ENCODE data around the gene CACNA1C.
"Not testable (repeated sequence)": the region's sequence is repeated elsewhere in the genome, so short reads cannot be mapped to it uniquely, and the experiment has no call there.

- not testable (repeated sequence) for TF ChIP-seq CTCF (IDR thresholded peaks at IDR 0.05); EP300 (IDR thresholded peaks at IDR 0.05; ENCODE audit: borderline replicate concordance in 1 of 2, low read depth in 1 of 2, low read length in 1 of 2); POLR2AphosphoS5 (IDR thresholded peaks at IDR 0.05; ENCODE audit: low read depth, low read length); IRF3 (IDR thresholded peaks at IDR 0.05; ENCODE audit: low read depth, low read length); RXRA (IDR thresholded peaks at IDR 0.05; ENCODE audit: borderline replicate concordance, low read depth)
Observed at GRCh38 chr12:2102736-2103135, 49.9 kb downstream of the CACNA1C start.
